GM23338 (cell line): ENCODE measurements around the gene SCN4B. TPM values are rescaled to one million over a fixed set of nuclear protein-coding genes. Genes with fewer than 3 reads are reported as not detected.

ENCODE experiments used
- ATAC-seq: fragments of 200-7000 bp; cut with Tn5 transposase; 3 replicates; pipeline ENCODE4 v1.9.1; 2020
- DNase-seq: peaks from one replicate; pipeline ENCODE4 v3.0.0-alpha.2; 2015; ENCODE audit warnings: low spot score
- H2AFZ ChIP-seq: fragments of 200-600 bp; sonication (generic); 2 replicates; pipeline ENCODE4 v1.8.0; 2016; ENCODE audit warnings: antibody characterized with exemption, mild to moderate bottlenecking, moderate library complexity
- H3F3A ChIP-seq: fragments of 200-600 bp; sonication (generic); replicated peaks from 2 replicates; pipeline ENCODE4 v1.8.0; 2017; ENCODE audit warnings: antibody characterized with exemption, mixed run types, low read depth
- H3K27ac ChIP-seq: fragments of 200-600 bp; sonication (generic); 2 replicates; pipeline ENCODE4 v1.6.1; 2016; ENCODE audit warnings: low read depth
- H3K27me3 ChIP-seq: fragments of 200-600 bp; sonication (generic); 2 replicates; pipeline ENCODE4 v1.8.0; 2016; ENCODE audit warnings: mild to moderate bottlenecking, mixed run types, moderate library complexity; ENCODE audit not compliant: insufficient read depth
- H3K36me3 ChIP-seq: fragments of 200-600 bp; sonication (generic); 2 replicates; pipeline ENCODE4 v1.8.0; 2016; ENCODE audit warnings: mild to moderate bottlenecking; ENCODE audit not compliant: insufficient read depth
- H3K4me1 ChIP-seq: fragments of 200-600 bp; sonication (generic); 2 replicates; pipeline ENCODE4 v1.8.0; 2016; ENCODE audit warnings: mild to moderate bottlenecking, moderate library complexity; ENCODE audit not compliant: insufficient read depth
- H3K4me2 ChIP-seq: fragments of 200-600 bp; sonication (generic); 2 replicates; pipeline ENCODE4 v1.7.1; 2017; ENCODE audit warnings: mixed run types
- H3K4me3 ChIP-seq: fragments of 200-600 bp; sonication (generic); 2 replicates; pipeline ENCODE4 v1.6.1; 2016; ENCODE audit warnings: mixed run types
- H3K79me2 ChIP-seq: fragments of 200-600 bp; sonication (generic); replicated peaks from 2 replicates; pipeline ENCODE4 v1.8.0; 2017; ENCODE audit warnings: mild to moderate bottlenecking; ENCODE audit not compliant: insufficient read depth
- H3K9me2 ChIP-seq: fragments of 200-600 bp; sonication (generic); 2 replicates; pipeline ENCODE4 v1.8.0; 2017; ENCODE audit not compliant: insufficient read depth
- H4K20me1 ChIP-seq: fragments of 200-600 bp; sonication (generic); replicated peaks from 2 replicates; pipeline ENCODE4 v1.8.0; 2017; ENCODE audit warnings: mild to moderate bottlenecking; ENCODE audit not compliant: insufficient read depth
- H3K27ac Mint-ChIP-seq: 2 replicates; pipeline ENCODE4 v1.8.0; 2020; ENCODE audit warnings: inconsistent platforms, mild to moderate bottlenecking, moderate library complexity, mixed read lengths
- H3K27me3 Mint-ChIP-seq: 3 replicates; pipeline ENCODE4 v1.8.0; 2022; ENCODE audit warnings: low read depth, mild to moderate bottlenecking, moderate library complexity, mixed read lengths, inconsistent platforms; ENCODE audit not compliant: insufficient read depth, poor library complexity
- H3K36me3 Mint-ChIP-seq: 3 replicates; pipeline ENCODE4 v1.8.0; 2021; ENCODE audit warnings: low read depth, mild to moderate bottlenecking, inconsistent platforms, moderate library complexity, mixed read lengths
- H3K4me1 Mint-ChIP-seq: 3 replicates; pipeline ENCODE4 v1.8.0; 2020; ENCODE audit warnings: mild to moderate bottlenecking, inconsistent platforms, mixed read lengths
- H3K4me3 Mint-ChIP-seq: 3 replicates; pipeline ENCODE4 v1.8.0; 2021; ENCODE audit warnings: moderate library complexity, mild to moderate bottlenecking, inconsistent platforms, mixed read lengths
- H3K9me3 Mint-ChIP-seq: 3 replicates; pipeline ENCODE4 v1.8.0; 2020; ENCODE audit warnings: moderate library complexity, mild to moderate bottlenecking, inconsistent platforms, mixed read lengths
- CREB1 ChIP-seq: fragments of 250-450 bp; sonication (Bioruptor Pico); IDR thresholded peaks from 2 replicates; pipeline ENCODE4 v1.5.0; 2020; ENCODE audit warnings: low read depth, mild to moderate bottlenecking, moderate library complexity
- ETS1 ChIP-seq: IDR thresholded peaks from 2 replicates; pipeline ENCODE4 v1.6.1; 2016; ENCODE audit warnings: antibody characterized with exemption
- EZH2 ChIP-seq: fragments of 200-600 bp; sonication (generic); IDR thresholded peaks from one replicate; pipeline ENCODE4 v1.8.0; 2017; ENCODE audit warnings: antibody characterized with exemption, mild to moderate bottlenecking, low read depth; ENCODE audit not compliant: unreplicated experiment
- EZH2phosphoT487 ChIP-seq: fragments of 200-600 bp; sonication (generic); IDR thresholded peaks from one replicate; pipeline ENCODE4 v1.8.1; 2018; ENCODE audit warnings: antibody characterized with exemption; ENCODE audit not compliant: unreplicated experiment
- JUNB ChIP-seq: IDR thresholded peaks from one replicate; pipeline ENCODE4 v1.6.1; 2016; ENCODE audit warnings: antibody characterized with exemption; ENCODE audit not compliant: unreplicated experiment
- NANOG ChIP-seq: IDR thresholded peaks from 2 replicates; pipeline ENCODE4 v1.6.1; 2016; ENCODE audit warnings: antibody characterized with exemption, borderline replicate concordance
- POLR2AphosphoS5 ChIP-seq: IDR thresholded peaks from 2 replicates; pipeline ENCODE4 v1.6.1; 2016; ENCODE audit warnings: antibody characterized with exemption, low read depth
- REST ChIP-seq: IDR thresholded peaks from one replicate; pipeline ENCODE4 v1.6.1; 2018; ENCODE audit warnings: antibody characterized with exemption; ENCODE audit not compliant: unreplicated experiment
- STAT1 ChIP-seq: IDR thresholded peaks from one replicate; pipeline ENCODE4 v1.6.1; 2016; ENCODE audit warnings: antibody characterized with exemption; ENCODE audit not compliant: unreplicated experiment
- ZNF114 ChIP-seq: fragments of 250-450 bp; sonication (Bioruptor Pico); IDR thresholded peaks from 2 replicates; pipeline ENCODE4 v1.5.0; 2020; ENCODE audit warnings: mild to moderate bottlenecking, moderate library complexity
- ZNF331 ChIP-seq: fragments of 250-450 bp; sonication (Bioruptor Pico); IDR thresholded peaks from 2 replicates; pipeline ENCODE4 v1.5.0; 2020; ENCODE audit warnings: low read depth, mild to moderate bottlenecking, moderate library complexity
- ZNF462 ChIP-seq: fragments of 250-450 bp; sonication (Bioruptor Pico); IDR thresholded peaks from 2 replicates; pipeline ENCODE4 v1.5.0; 2020; ENCODE audit warnings: mild to moderate bottlenecking, moderate library complexity
- polyA plus RNA-seq: library from polyadenylated mRNA; unstranded; fragments of >200 nt; fragmentation: Nextera tagmentation; extraction: Ambion mirVana; gene quantifications from 2 replicates; pipeline ENCODE4 v1.2.1, GENCODE V29; 2016
- total RNA-seq: library from RNA; depleted of rRNA; stranded (reverse); fragments of >200 nt; shearing (Covaris generic); gene quantifications from 2 replicates; pipeline ENCODE4 v1.2.3, GENCODE V29; 2014

The SCN4B gene
- total and polyA plus RNA-seq, 2 experiments from 2014 or later: 0.45 to 3.0 TPM

GRCh38 chr11:118084656-118085055 is 68.0 kb downstream of the SCN4B start:
- peaks cover 10% of the 10 kb centered on the region for H3K4me1 Mint-ChIP-seq
- no peak overlapping the region for H3K27ac ChIP-seq
- no peaks in the 10 kb centered on the region for H3K27me3 ChIP-seq
- no peak overlapping the region for H3K4me2 ChIP-seq
- no peak overlapping the region for H3K4me3 ChIP-seq
- no peaks in the 10 kb centered on the region; the same call in 2 of the 3 replicates for H3K36me3 Mint-ChIP-seq
- no peak for TF ChIP-seq POLR2AphosphoS5
- TF ChIP-seq NANOG: no peak
- TF ChIP-seq EZH2phosphoT487: no peak
- TF ChIP-seq ZNF462 (CRISPR knock-in tag): no peak
- no peak for TF ChIP-seq EZH2
- no peak for TF ChIP-seq CREB1 (CRISPR knock-in tag)
- TF ChIP-seq ETS1: no peak
- TF ChIP-seq JUNB: no peak
- TF ChIP-seq REST: no peak
- no peak for TF ChIP-seq ZNF114 (CRISPR knock-in tag)
- no peak for TF ChIP-seq ZNF331
- TF ChIP-seq STAT1: no peak
- H3K4me1 ChIP-seq: no peaks in the 10 kb centered on the region
- H3K36me3 ChIP-seq: no peaks in the 10 kb centered on the region
- no peaks in the 10 kb centered on the region for H3K79me2 ChIP-seq
- H4K20me1 ChIP-seq: no peaks in the 10 kb centered on the region
- H3F3A ChIP-seq: no peaks in the 10 kb centered on the region
- no peaks in the 10 kb centered on the region for H3K9me2 ChIP-seq
- DNase-seq: no peak
- H3K27me3 Mint-ChIP-seq: no peaks in the 10 kb centered on the region
- ATAC-seq: no peak
- no peak overlapping the region for H2AFZ ChIP-seq
- H3K4me3 Mint-ChIP-seq: no peak overlapping the region
- peaks cover 17% of the 10 kb centered on the region; the same call in 2 of the 3 replicates for H3K9me3 Mint-ChIP-seq
- no peak overlapping the region for H3K27ac Mint-ChIP-seq
